MV-4-11 (cell line): ENCODE results near the gene RPH3AL.
"Not testable (repeated sequence)": the region's sequence is repeated elsewhere in the genome, so short reads cannot be mapped to it uniquely, and the experiment has no call there.

Experiments used
- DNase-seq: peaks from one replicate; lab custom pipeline; 2025; lab: John Stamatoyannopoulos, UW

Gene RPH3AL

GRCh38 chr17:260944-261343 lies 91.7 kb downstream of the RPH3AL start:
- no peak for DNase-seq

GRCh38 chr17:260031-260791 lies 92.4 kb downstream of the RPH3AL start:
- DNase-seq, result no peak

GRCh38 chr17:259341-259976 lies 93.1 kb downstream of the RPH3AL start:
- no peak for DNase-seq

- no peak for DNase-seq
Measured at GRCh38 chr17:258906-259305, 93.7 kb downstream of the RPH3AL start.

- no peak for DNase-seq
Measured at GRCh38 chr17:258045-258734, 94.4 kb downstream of the RPH3AL start.

- no peak for DNase-seq
Measured at GRCh38 chr17:253091-253846, 99.3 kb downstream of the RPH3AL start.

GRCh38 chr17:252456-252855 lies 100.2 kb downstream of the RPH3AL start:
- no peak for DNase-seq

- no peak for DNase-seq
Measured at GRCh38 chr17:251531-251930, 101.1 kb downstream of the RPH3AL start.

GRCh38 chr17:250487-251300 lies 101.9 kb downstream of the RPH3AL start:
- no peak for DNase-seq

- DNase-seq, result no peak
Measured at GRCh38 chr17:249236-249993, 103.2 kb downstream of the RPH3AL start.

GRCh38 chr17:248337-249235 lies 104.0 kb downstream of the RPH3AL start:
- no peak for DNase-seq

- DNase-seq, result no peak
Measured at GRCh38 chr17:247767-248166, 104.8 kb downstream of the RPH3AL start.

- DNase-seq, result no peak
Measured at GRCh38 chr17:246851-247421, 105.7 kb downstream of the RPH3AL start.

- DNase-seq, result no peak
Measured at GRCh38 chr17:246226-246625, 106.4 kb downstream of the RPH3AL start.

- no peak for DNase-seq
Measured at GRCh38 chr17:245611-246010, 107.0 kb downstream of the RPH3AL start.

- DNase-seq, result no peak
Measured at GRCh38 chr17:245020-245419, 107.6 kb downstream of the RPH3AL start.

- DNase-seq, result not testable (repeated sequence)
Measured at GRCh38 chr17:243924-244323, 108.7 kb downstream of the RPH3AL start.

GRCh38 chr17:238964-239259 lies 113.7 kb downstream of the RPH3AL start:
- DNase-seq, result no peak
